SH-SY5Y (cell line): ENCODE measurements around the gene SERPINB6.

Experiments
- GATA2 ChIP-seq: IDR thresholded peaks from 2 replicates; pipeline ENCODE4 v1.6.1; 2011; ENCODE audit warnings: mild to moderate bottlenecking, low read depth, low read length
- GATA3 ChIP-seq: IDR thresholded peaks from 2 replicates; pipeline ENCODE4 v1.6.1; 2011; ENCODE audit warnings: low read depth, mild to moderate bottlenecking, low read length, moderate library complexity

- no peak for TF ChIP-seq GATA2
- no peak for TF ChIP-seq GATA3
Observed at GRCh38 chr6:2960935-2961334, 10.4 kb downstream of the SERPINB6 start.
